Osteoblast (primary cell): ENCODE results near the gene ITIH3. TPM values are rescaled to one million over a fixed set of nuclear protein-coding genes. Genes with fewer than 3 reads are reported as not detected.

ENCODE experiments used
- DNase-seq: peaks from one replicate; pipeline ENCODE4 v3.0.0; 2011; ENCODE audit warnings: low spot score, mixed read lengths; ENCODE audit not compliant: insufficient read length; ENCODE audit errors: missing footprints
- H2AFZ ChIP-seq: 2 replicates; pipeline ENCODE4 v1.6.0; 2011; ENCODE audit warnings: mild to moderate bottlenecking, low read length
- H3K27ac ChIP-seq: 2 replicates; pipeline ENCODE4 v1.5.1; 2011; ENCODE audit warnings: mild to moderate bottlenecking, low read depth, low read length, moderate library complexity
- H3K27me3 ChIP-seq: 2 replicates; pipeline ENCODE4 v1.6.0; 2012; ENCODE audit warnings: mild to moderate bottlenecking, control low read depth, inconsistent platforms, low read length, moderate library complexity; ENCODE audit not compliant: insufficient read depth
- H3K36me3 ChIP-seq: 2 replicates; pipeline ENCODE4 v1.5.1; 2011; ENCODE audit warnings: mild to moderate bottlenecking, low read length, control low read depth, moderate library complexity; ENCODE audit not compliant: insufficient read depth
- H3K4me1 ChIP-seq: 2 replicates; pipeline ENCODE4 v1.5.1; 2011; ENCODE audit warnings: mild to moderate bottlenecking, low read length, control low read depth, moderate library complexity; ENCODE audit not compliant: insufficient read depth
- H3K4me2 ChIP-seq: 2 replicates; pipeline ENCODE4 v1.6.0; 2011; ENCODE audit warnings: mild to moderate bottlenecking, low read length; ENCODE audit not compliant: insufficient read depth
- H3K4me3 ChIP-seq: fragments of 200-600 bp; sonication (generic); 3 replicates; pipeline ENCODE4 v1.5.1; 2012; ENCODE audit warnings: mild to moderate bottlenecking, low read length, inconsistent platforms; ENCODE audit not compliant: insufficient read depth
- H3K79me2 ChIP-seq: 2 replicates; pipeline ENCODE4 v1.6.0; 2012; ENCODE audit warnings: mild to moderate bottlenecking, low read length, control low read depth, inconsistent platforms; ENCODE audit not compliant: insufficient read depth
- H3K9me3 ChIP-seq: 2 replicates; pipeline ENCODE4 v1.5.1; 2011; ENCODE audit warnings: low read depth, low read length, control low read depth
- H4K20me1 ChIP-seq: 2 replicates; pipeline ENCODE4 v1.6.0; 2012; ENCODE audit warnings: mild to moderate bottlenecking, low read length, control low read depth; ENCODE audit not compliant: insufficient read depth
- CTCF ChIP-seq: IDR thresholded peaks from 2 replicates; pipeline ENCODE4 v1.5.1; 2011; ENCODE audit warnings: mild to moderate bottlenecking, low read depth, low read length, moderate library complexity; ENCODE audit errors: extremely low read depth
- total RNA-seq: library from RNA; depleted of rRNA; stranded (reverse); fragments of >200 nt; gene quantifications from 2 replicates; pipeline ENCODE4 v1.2.3, GENCODE V29; 2012

Gene ITIH3
- total RNA-seq, 1 donor, result under 0.01 TPM

GRCh38 chr3:52831500-52832301 lies 37.1 kb downstream of the ITIH3 start:
- H3K4me3 ChIP-seq, result no peak overlapping the region
- H3K36me3 ChIP-seq, result no peaks in the 10 kb centered on the region
- no peaks in the 10 kb centered on the region for H3K9me3 ChIP-seq
- TF ChIP-seq CTCF, result no peak
- H3K79me2 ChIP-seq, result no peaks in the 10 kb centered on the region
- peaks cover 21% of the 10 kb centered on the region for H3K4me1 ChIP-seq
- no peaks in the 10 kb centered on the region for H3K27me3 ChIP-seq
- peak; percentile 97 for DNase-seq
- no peak overlapping the region for H2AFZ ChIP-seq
- H3K4me2 ChIP-seq, result peak overlapping the region; percentile 52
- peaks cover 8% of the 10 kb centered on the region for H4K20me1 ChIP-seq
- peak overlapping the region; percentile 23 for H3K27ac ChIP-seq

GRCh38 chr3:52833202-52833601 lies 38.6 kb downstream of the ITIH3 start:
- H3K27ac ChIP-seq, result no peak overlapping the region
- TF ChIP-seq CTCF, result no peak
- peaks cover 21% of the 10 kb centered on the region for H3K4me1 ChIP-seq

GRCh38 chr3:52834871-52835501 lies 40.4 kb downstream of the ITIH3 start, which contains the start of gene MUSTN1:
MUSTN1 (minus strand) TSS chr3:52835019; CDS start chr3:52834948, 71 bp downstream.
- Histone ChIP-seq H4K20me1 (peaks cover 12% of the 10 kb centered on the region), H3K36me3 (peaks cover 3% of the 10 kb centered on the region), H2AFZ (no peak within 1 kb of the TSS), H3K79me2 (no peaks in the 10 kb centered on the region), H3K27me3 (no peaks in the 10 kb centered on the region), H3K4me2 (no peak within 1 kb of the TSS), H3K9me3 (no peaks in the 10 kb centered on the region), H3K4me1 (peaks cover 21% of the 10 kb centered on the region), H3K4me3 (no peak within 1 kb of the TSS), H3K27ac (no peak within 1 kb of the TSS)
- TF ChIP-seq CTCF, result no peak
- peak; percentile 54 for DNase-seq

More at GRCh38 chr3:52833202-52833601, 38.6 kb downstream of the ITIH3 start:
- no peaks in the 10 kb centered on the region for H3K9me3 ChIP-seq
- H3K4me2 ChIP-seq, result no peak overlapping the region
- DNase-seq, result peak; percentile 39
- H3K36me3 ChIP-seq, result no peaks in the 10 kb centered on the region
- H3K79me2 ChIP-seq, result no peaks in the 10 kb centered on the region
- H4K20me1 ChIP-seq, result peaks cover 12% of the 10 kb centered on the region
- H2AFZ ChIP-seq, result no peak overlapping the region
- H3K27me3 ChIP-seq, result no peaks in the 10 kb centered on the region
- H3K4me3 ChIP-seq, result no peak overlapping the region
